Loucy (cell line): ENCODE measurements around the gene FEM1A.
"Not testable (repeated sequence)": the region's sequence is repeated elsewhere in the genome, so short reads cannot be mapped to it uniquely, and the experiment has no call there.

Experiments
- H2AFZ ChIP-seq: fragments of 200-600 bp; sonication (generic); 2 replicates; pipeline ENCODE4 v1.6.0; 2016; ENCODE audit warnings: antibody characterized with exemption, mild to moderate bottlenecking, low read length, moderate library complexity
- H3F3A ChIP-seq: fragments of 200-600 bp; 2 replicates; pipeline ENCODE4 v1.6.0; 2016; ENCODE audit warnings: antibody characterized with exemption, low read depth, mild to moderate bottlenecking
- H3K27me3 ChIP-seq: fragments of 200-600 bp; sonication (generic); 2 replicates; pipeline ENCODE4 v1.6.1; 2014; ENCODE audit warnings: low read length, mild to moderate bottlenecking; ENCODE audit not compliant: insufficient read depth, poor library complexity, severe bottlenecking
- H3K36me3 ChIP-seq: fragments of 200-600 bp; sonication (generic); 2 replicates; pipeline ENCODE4 v1.6.1; 2016; ENCODE audit warnings: low read length; ENCODE audit not compliant: insufficient read depth
- H3K4me1 ChIP-seq: fragments of 200-600 bp; sonication (generic); 2 replicates; pipeline ENCODE4 v1.5.1; 2014; ENCODE audit warnings: low read length, mild to moderate bottlenecking; ENCODE audit not compliant: insufficient read depth, poor library complexity, severe bottlenecking
- H3K4me2 ChIP-seq: fragments of 200-600 bp; sonication (generic); 2 replicates; pipeline ENCODE4 v1.6.0; 2014; ENCODE audit warnings: antibody characterized with exemption, low read length, low read depth, mild to moderate bottlenecking; ENCODE audit not compliant: poor library complexity, severe bottlenecking
- H3K4me3 ChIP-seq: fragments of 200-600 bp; sonication (generic); 2 replicates; pipeline ENCODE4 v1.5.1; 2014; ENCODE audit warnings: low read length, mild to moderate bottlenecking, mixed read lengths; ENCODE audit not compliant: poor library complexity, severe bottlenecking
- H3K79me2 ChIP-seq: fragments of 200-600 bp; sonication (generic); 2 replicates; pipeline ENCODE4 v1.6.1; 2014; ENCODE audit warnings: low read length; ENCODE audit not compliant: insufficient read depth
- H3K9ac ChIP-seq: fragments of 200-600 bp; sonication (generic); 2 replicates; pipeline ENCODE4 v1.6.0; 2014; ENCODE audit warnings: mild to moderate bottlenecking, low read depth, low read length, moderate library complexity; ENCODE audit not compliant: poor library complexity, severe bottlenecking
- H3K9me2 ChIP-seq: fragments of 200-600 bp; sonication (generic); replicated peaks from 2 replicates; pipeline ENCODE4 v1.6.1; 2016; ENCODE audit warnings: low read depth, low read length, mixed read lengths
- H3K9me3 ChIP-seq: fragments of 200-600 bp; sonication (generic); 2 replicates; pipeline ENCODE4 v1.6.1; 2014; ENCODE audit warnings: mild to moderate bottlenecking, antibody characterized with exemption, low read length, low read depth; ENCODE audit not compliant: insufficient read depth
- H4K20me1 ChIP-seq: fragments of 200-600 bp; sonication (generic); 2 replicates; pipeline ENCODE4 v1.6.0; 2014; ENCODE audit warnings: antibody characterized with exemption, low read length, mild to moderate bottlenecking; ENCODE audit not compliant: insufficient read depth, poor library complexity, severe bottlenecking
- EZH2phosphoT487 ChIP-seq: fragments of 200-600 bp; IDR thresholded peaks from 2 replicates; pipeline ENCODE4 v1.6.1; 2018; ENCODE audit warnings: antibody characterized with exemption, mild to moderate bottlenecking, moderate library complexity, borderline replicate concordance
- TF ChIP-seq, protein P1 (sequence below): fragments of 200-600 bp; sonication (generic); conservative IDR thresholded peaks from 2 replicates; pipeline ENCODE4 v1.5.1; 2014; ENCODE audit warnings: mild to moderate bottlenecking, antibody characterized with exemption, low read length

Gene FEM1A

DNA sequence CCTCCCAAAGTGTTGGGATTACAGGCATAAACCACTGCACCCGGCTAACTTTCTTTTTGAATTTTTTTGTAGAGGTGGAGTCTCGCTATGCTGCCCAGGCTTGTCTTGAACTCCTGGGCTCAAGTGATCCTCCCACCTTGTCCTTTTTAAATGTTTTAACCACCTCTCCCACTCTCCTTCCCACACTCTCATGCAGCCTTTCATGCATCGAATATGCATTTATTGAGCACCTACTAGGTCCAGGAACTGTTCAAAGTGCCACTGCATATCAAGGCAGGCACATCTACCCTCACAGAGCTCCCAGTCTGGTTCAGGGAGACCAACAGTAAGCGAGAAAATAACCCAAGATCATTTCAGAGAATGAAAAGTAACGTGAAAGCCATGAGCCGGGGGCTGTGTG lies 38.8 kb downstream of the FEM1A start:
- no peaks in the 10 kb centered on the region for H3K27me3 ChIP-seq
- no peaks in the 10 kb centered on the region for H3K9me3 ChIP-seq
- peaks cover 6% of the 10 kb centered on the region for H4K20me1 ChIP-seq
- peak overlapping the region; percentile 75 for H3K4me2 ChIP-seq
- H2AFZ ChIP-seq = no peak overlapping the region
- H3K36me3 ChIP-seq = no peaks in the 10 kb centered on the region
- 0 out of 2 replicates have a peak, but pooled peaks cover 3% of the 10 kb centered on the region for H3F3A ChIP-seq
- H3K9ac ChIP-seq = peak overlapping the region; percentile 75
- H3K9me2 ChIP-seq = no peaks in the 10 kb centered on the region
- peaks cover 19% of the 10 kb centered on the region for H3K79me2 ChIP-seq
- peaks cover 10% of the 10 kb centered on the region for H3K4me1 ChIP-seq
- TF ChIP-seq, protein P1, sequence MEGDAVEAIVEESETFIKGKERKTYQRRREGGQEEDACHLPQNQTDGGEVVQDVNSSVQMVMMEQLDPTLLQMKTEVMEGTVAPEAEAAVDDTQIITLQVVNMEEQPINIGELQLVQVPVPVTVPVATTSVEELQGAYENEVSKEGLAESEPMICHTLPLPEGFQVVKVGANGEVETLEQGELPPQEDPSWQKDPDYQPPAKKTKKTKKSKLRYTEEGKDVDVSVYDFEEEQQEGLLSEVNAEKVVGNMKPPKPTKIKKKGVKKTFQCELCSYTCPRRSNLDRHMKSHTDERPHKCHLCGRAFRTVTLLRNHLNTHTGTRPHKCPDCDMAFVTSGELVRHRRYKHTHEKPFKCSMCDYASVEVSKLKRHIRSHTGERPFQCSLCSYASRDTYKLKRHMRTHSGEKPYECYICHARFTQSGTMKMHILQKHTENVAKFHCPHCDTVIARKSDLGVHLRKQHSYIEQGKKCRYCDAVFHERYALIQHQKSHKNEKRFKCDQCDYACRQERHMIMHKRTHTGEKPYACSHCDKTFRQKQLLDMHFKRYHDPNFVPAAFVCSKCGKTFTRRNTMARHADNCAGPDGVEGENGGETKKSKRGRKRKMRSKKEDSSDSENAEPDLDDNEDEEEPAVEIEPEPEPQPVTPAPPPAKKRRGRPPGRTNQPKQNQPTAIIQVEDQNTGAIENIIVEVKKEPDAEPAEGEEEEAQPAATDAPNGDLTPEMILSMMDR = no peak
- TF ChIP-seq EZH2phosphoT487 = no peak
- peak overlapping the region; percentile 95 for H3K4me3 ChIP-seq

DNA sequence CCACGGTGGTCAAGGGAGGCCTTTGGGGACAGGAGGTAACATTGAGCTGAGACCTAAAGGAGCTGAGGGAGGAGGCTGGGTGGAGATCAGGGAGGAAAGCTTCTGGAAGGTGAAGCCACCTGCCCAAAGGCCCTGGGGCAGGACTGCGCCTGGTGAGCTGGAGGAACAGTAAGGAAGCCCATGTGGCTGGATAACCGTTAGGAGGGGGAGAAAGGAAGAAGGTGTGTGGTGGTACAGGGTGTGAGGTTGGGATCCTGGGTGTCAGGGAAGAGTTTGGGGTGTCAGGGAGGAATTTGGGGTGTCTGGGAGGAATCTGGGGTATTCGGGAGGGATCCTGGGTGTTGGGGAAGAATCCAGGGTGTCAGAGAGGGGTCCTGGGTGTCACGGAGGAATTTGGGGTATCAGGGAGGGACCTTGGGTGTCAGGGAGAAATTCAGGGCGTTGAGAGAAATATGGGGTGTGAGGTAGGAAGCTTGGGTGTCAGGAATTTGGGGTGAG lies 39.3 kb downstream of the FEM1A start:
- Histone ChIP-seq H3F3A (0 out of 2 replicates have a peak, but pooled peaks cover 3% of the 10 kb centered on the region), H3K4me2 (peak overlapping the region; percentile 75), H3K9me3 (no peaks in the 10 kb centered on the region), H3K4me1 (peaks cover 10% of the 10 kb centered on the region), H3K36me3 (no peaks in the 10 kb centered on the region), H3K9ac (peak overlapping the region; percentile 75), H3K9me2 (no peaks in the 10 kb centered on the region), H3K4me3 (peak overlapping the region; percentile 95), H2AFZ (no peak overlapping the region; the same call in 1 of the 2 replicates), H3K27me3 (no peaks in the 10 kb centered on the region), H4K20me1 (peaks cover 6% of the 10 kb centered on the region), H3K79me2 (peaks cover 19% of the 10 kb centered on the region)
- no peak for TF ChIP-seq EZH2phosphoT487
- TF ChIP-seq, protein P1 = no peak

DNA sequence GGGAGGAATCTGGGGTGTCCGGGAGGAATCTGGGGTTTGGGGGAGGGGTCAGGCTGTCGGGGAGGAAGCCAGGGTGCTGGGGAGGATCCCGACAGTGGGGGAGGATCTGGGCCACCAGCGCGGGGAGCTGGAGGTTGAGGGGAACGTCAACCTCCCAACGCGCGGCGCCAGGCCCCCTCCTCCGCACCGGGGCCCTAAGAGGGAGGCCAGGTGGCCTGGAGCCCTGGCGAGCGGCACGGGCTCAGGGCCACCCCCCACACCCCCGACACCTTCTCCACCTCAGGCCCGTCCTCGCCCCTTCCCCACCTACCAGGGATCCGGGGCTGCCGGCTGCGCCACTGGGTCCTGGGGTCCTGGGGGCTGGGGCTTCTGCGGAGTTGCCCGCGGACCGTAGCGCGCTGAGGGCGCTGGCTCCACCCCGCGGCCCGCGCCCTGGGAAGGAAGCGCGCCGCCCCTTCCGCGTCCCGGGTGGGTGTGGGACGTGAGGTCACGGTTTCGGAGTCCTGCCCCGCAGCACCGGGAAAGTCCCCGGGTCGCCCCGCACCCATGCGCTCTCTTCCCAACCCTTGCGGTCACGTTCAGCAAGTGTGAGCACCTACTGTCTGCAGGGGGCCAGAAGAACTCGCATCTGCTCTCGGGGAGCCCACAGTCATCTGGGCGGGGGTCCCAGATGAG lies 39.9 kb downstream of the FEM1A start, which contains the start of gene TICAM1:
Gene TICAM1, minus strand, starts transcription at position 409 of the 675 bp plus-strand sequence. CDS start 13,335 bp downstream, outside the sequence.
- H3K9ac ChIP-seq = peak within 1 kb of the TSS; percentile 75

DNA sequence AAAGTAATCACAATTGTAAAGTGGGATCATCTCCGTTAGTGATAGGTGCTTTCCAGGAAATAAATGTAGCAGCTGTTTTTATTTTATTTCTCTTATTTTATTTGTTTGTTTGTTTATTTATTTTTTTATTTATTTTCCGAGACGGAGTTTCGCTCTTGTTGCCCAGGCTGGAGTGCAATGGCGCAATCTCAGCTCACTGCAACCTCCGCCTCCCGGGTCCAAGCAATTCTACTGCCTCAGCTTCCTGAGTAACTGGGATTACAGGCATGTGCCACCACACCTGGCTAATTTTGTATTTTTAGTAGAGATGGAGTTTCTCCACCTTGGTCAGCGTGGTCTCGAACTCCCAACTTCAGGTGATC lies 40.4 kb downstream of the FEM1A start:
- Histone ChIP-seq H2AFZ (peak overlapping the region; percentile 100), H3K9ac (peak overlapping the region; percentile 75), H3K4me3 (peak overlapping the region; percentile 95), H3K4me1 (peaks cover 10% of the 10 kb centered on the region), H3K4me2 (peak overlapping the region; percentile 75), H3K79me2 (peaks cover 19% of the 10 kb centered on the region)
- H4K20me1 ChIP-seq, H3K9me3 ChIP-seq, H3K36me3 ChIP-seq, H3K9me2 ChIP-seq, H3F3A ChIP-seq, H3K27me3 ChIP-seq: not testable (repeated sequence)

More for the DNA sequence above, 39.9 kb downstream of the FEM1A start, which contains the start of gene TICAM1:
- 0 out of 2 replicates have a peak, but pooled peaks cover 3% of the 10 kb centered on the region for H3F3A ChIP-seq
- H3K9me3 ChIP-seq = no peaks in the 10 kb centered on the region
- no peaks in the 10 kb centered on the region for H3K9me2 ChIP-seq
- peaks cover 10% of the 10 kb centered on the region for H3K4me1 ChIP-seq
- no peaks in the 10 kb centered on the region for H3K36me3 ChIP-seq
- peaks cover 19% of the 10 kb centered on the region for H3K79me2 ChIP-seq
- no peaks in the 10 kb centered on the region for H3K27me3 ChIP-seq
- H3K4me3 ChIP-seq = peak within 1 kb of the TSS; percentile 95
- TF ChIP-seq, protein P1 = no peak
- no peak for TF ChIP-seq EZH2phosphoT487
- H4K20me1 ChIP-seq = peaks cover 6% of the 10 kb centered on the region
- H3K4me2 ChIP-seq = peak within 1 kb of the TSS; percentile 75
- H2AFZ ChIP-seq = peak within 1 kb of the TSS; percentile 100
